Measurements from ENCODE around the gene SNRPD3. TPM values are rescaled to one million over a fixed set of nuclear protein-coding genes. Genes with fewer than 3 reads are reported as not detected.

SNRPD3 gene
- 100 to 1,000 TPM in 1 of 2 donors, 10 to 100 TPM in 1; 71.4 to 142 TPM for total RNA-seq

DNA sequence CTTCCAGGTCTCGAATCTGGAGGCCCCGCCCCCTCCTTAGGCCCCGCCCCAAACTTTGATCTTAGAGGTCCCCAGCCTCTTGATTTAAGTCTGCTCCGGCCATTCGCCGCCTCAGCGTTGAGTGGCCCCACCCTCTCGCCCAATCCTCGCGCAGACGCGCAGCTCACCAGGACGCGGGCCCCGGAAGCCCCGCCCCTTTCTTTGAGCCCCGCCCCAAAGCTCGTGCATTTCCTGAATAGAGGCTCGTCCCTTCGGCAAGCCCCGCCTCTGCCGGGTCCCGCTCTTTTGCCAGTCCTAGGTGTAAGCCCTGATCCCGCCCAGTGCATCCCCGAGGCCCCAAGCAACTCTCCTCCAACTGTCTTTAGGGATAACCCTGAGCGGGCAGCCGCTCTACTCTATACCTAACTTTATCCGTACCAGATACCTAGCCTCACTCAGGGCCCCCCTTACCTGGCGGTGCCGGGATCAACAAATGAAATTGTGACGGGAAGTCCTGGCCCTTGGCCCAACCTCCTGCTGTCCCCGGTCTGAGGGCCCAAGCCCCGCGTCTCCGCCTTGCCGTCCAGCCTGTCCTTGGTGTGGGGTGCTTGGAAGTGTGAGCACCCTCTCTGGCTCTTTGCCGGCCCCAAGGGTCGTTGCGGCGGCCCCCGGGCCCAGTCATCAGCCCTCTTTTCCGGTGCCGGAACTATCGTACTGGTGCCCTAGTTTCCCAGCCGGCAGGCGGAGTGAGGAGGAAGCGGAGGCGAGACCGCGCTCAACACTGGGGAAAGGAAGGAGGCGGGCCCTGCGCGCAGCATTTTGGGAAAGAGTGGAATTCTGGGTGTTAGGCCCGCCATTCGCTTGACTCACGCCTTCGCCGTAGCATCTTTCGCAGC, at the start of gene SNRPD3:
Gene SNRPD3 (plus strand): TSS at position 835 of the 875 bp plus-strand sequence. CDS start 1,676 bp downstream, outside the sequence.
- Histone ChIP-seq H3K4me1 (peaks cover 40% of the 10 kb centered on the region), H3K27me3 (no peaks in the 10 kb centered on the region), H3K9ac (ENCODE audit: low read depth in 2 of 2, low read length in 2 of 2) (peak within 1 kb of the TSS; percentile 93 to 95), H3K27ac (peak within 1 kb of the TSS; percentile 100), H3K9me3 (no peaks in the 10 kb centered on the region), H3K4me3 (peak within 1 kb of the TSS; percentile 99), H3K36me3 (peaks cover 10% of the 10 kb centered on the region)
- intact Hi-C loops (cut with DNase I) = no loop called here
- peak; percentile 100 for DNase-seq
- TF ChIP-seq, protein P1, sequence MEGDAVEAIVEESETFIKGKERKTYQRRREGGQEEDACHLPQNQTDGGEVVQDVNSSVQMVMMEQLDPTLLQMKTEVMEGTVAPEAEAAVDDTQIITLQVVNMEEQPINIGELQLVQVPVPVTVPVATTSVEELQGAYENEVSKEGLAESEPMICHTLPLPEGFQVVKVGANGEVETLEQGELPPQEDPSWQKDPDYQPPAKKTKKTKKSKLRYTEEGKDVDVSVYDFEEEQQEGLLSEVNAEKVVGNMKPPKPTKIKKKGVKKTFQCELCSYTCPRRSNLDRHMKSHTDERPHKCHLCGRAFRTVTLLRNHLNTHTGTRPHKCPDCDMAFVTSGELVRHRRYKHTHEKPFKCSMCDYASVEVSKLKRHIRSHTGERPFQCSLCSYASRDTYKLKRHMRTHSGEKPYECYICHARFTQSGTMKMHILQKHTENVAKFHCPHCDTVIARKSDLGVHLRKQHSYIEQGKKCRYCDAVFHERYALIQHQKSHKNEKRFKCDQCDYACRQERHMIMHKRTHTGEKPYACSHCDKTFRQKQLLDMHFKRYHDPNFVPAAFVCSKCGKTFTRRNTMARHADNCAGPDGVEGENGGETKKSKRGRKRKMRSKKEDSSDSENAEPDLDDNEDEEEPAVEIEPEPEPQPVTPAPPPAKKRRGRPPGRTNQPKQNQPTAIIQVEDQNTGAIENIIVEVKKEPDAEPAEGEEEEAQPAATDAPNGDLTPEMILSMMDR (IDR thresholded peaks at IDR 0.05) = no peak

DNA sequence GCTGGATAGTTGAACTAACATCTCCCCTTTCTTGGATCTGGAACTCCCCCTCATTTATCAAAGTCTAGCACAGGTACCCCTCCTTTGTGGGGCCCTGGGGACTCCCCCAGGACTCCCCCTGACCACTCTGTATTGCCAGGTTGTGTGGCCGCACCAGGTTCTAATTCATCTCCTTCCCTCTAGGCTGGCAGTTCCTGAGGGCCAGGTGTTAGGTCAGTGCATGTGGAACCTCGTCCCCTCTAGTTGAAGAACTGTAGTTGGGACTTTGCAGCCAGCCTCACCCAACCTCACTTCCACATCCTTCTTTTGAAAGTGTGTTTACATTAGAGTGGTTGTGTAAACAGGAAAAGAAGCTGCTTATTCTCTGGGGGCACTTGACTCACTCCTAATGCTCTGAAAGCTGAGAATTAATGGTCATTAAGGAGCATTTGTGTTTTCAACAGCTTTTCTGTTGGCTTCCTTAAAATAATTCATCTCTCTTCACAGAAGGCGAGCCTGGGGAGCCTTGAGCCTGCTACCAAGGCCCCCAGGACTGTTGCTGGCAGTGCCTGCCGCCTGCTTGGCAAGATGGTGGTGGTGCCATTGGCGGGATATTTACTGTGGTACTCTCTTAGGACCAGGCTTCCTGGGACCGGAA, 48.9 kb upstream of the SNRPD3 start:
- TF ChIP-seq, protein P1 (IDR thresholded peaks at IDR 0.05) = no peak
- no peak for DNase-seq

GRCh38 chr22:24507716-24508115, 48.1 kb upstream of the SNRPD3 start:
- no peaks in the 10 kb centered on the region for H3K36me3 ChIP-seq
- no peak overlapping the region for H3K4me3 ChIP-seq
- H3K9ac ChIP-seq (ENCODE audit: low read depth in 2 of 2, low read length in 2 of 2) = no peak overlapping the region
- no peak for DNase-seq
- H3K27ac ChIP-seq = no peak overlapping the region
- TF ChIP-seq, protein P1 (IDR thresholded peaks at IDR 0.05) = no peak
- H3K4me1 ChIP-seq = peaks cover 10% of the 10 kb centered on the region
- H3K9me3 ChIP-seq = no peaks in the 10 kb centered on the region
- intact Hi-C loops (cut with DNase I) = no loop called here
- no peaks in the 10 kb centered on the region for H3K27me3 ChIP-seq

More for the DNA sequence above, 48.9 kb upstream of the SNRPD3 start:
- H3K4me3 ChIP-seq = no peak overlapping the region
- intact Hi-C loops (cut with DNase I) = no loop called here
- H3K36me3 ChIP-seq = no peaks in the 10 kb centered on the region
- H3K27me3 ChIP-seq = no peaks in the 10 kb centered on the region
- H3K4me1 ChIP-seq = peaks cover 10% of the 10 kb centered on the region
- no peaks in the 10 kb centered on the region for H3K9me3 ChIP-seq
- no peak overlapping the region for H3K9ac ChIP-seq (ENCODE audit: low read depth in 2 of 2, low read length in 2 of 2)
- H3K27ac ChIP-seq = peak overlapping the region; percentile 2

- H3K4me1 ChIP-seq = peaks cover 14% of the 10 kb centered on the region
- no peaks in the 10 kb centered on the region for H3K36me3 ChIP-seq
- H3K4me3 ChIP-seq = no peak overlapping the region
- peak overlapping the region in 1 of 2 donors; percentile 17 for H3K9ac ChIP-seq (ENCODE audit: low read depth in 2 of 2, low read length in 2 of 2)
- no peak overlapping the region for H3K27ac ChIP-seq
- no peaks in the 10 kb centered on the region for H3K27me3 ChIP-seq
- H3K9me3 ChIP-seq = no peaks in the 10 kb centered on the region
- TF ChIP-seq, protein P1 (IDR thresholded peaks at IDR 0.05) = no peak
- intact Hi-C loops (cut with DNase I) = no loop called here
- peak; percentile 55 for DNase-seq
These were observed 44.9 kb upstream of the SNRPD3 start for GRCh38 chr22:24510637-24511625.

DNA sequence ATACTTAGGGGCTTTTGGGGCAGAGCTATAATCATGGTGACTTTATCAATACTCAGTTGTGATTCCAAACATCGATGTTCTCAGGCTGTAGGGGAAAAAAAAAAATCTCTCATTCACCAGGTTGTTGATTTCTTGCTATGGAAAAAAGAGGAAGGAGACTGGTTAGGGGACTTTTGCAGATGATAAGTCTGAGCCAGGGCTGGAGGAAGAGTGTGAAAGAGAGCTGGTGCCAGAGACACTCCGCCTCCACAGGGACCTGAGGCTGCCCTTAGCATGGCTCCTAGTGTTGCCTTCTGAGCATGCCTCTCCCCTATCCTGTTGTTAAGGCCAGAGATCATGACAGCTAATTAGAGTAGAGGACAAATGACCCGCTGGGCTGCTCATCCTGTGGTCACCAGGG, 43.8 kb upstream of the SNRPD3 start:
- TF ChIP-seq, protein P1 (IDR thresholded peaks at IDR 0.05) = no peak
- Histone ChIP-seq H3K27me3 (no peaks in the 10 kb centered on the region), H3K4me1 (peaks cover 14% of the 10 kb centered on the region), H3K27ac (no peak overlapping the region), H3K36me3 (no peaks in the 10 kb centered on the region), H3K9me3 (no peaks in the 10 kb centered on the region), H3K4me3 (no peak overlapping the region), H3K9ac (ENCODE audit: low read depth in 2 of 2, low read length in 2 of 2) (no peak overlapping the region)
- intact Hi-C loops (cut with DNase I) = no loop called here
- no peak for DNase-seq

Data from colonic mucosa (tissue), 4 donors.